Ishikawa (cell line): ENCODE data around the gene VTI1A.

ENCODE experiments used
- CREB1 ChIP-seq: IDR thresholded peaks from 2 replicates; pipeline ENCODE4 v1.6.1; 2012; ENCODE audit warnings: low read depth
- EP300 ChIP-seq: IDR thresholded peaks from 2 replicates; pipeline ENCODE4 v1.6.1; 2012; ENCODE audit warnings: borderline replicate concordance
- FOXM1 ChIP-seq: IDR thresholded peaks from 2 replicates; pipeline ENCODE4 v1.6.1; 2012; ENCODE audit warnings: low read depth, borderline replicate concordance
- NFIC ChIP-seq: IDR thresholded peaks from 2 replicates; pipeline ENCODE4 v1.6.1; 2012
- RAD21 ChIP-seq: IDR thresholded peaks from 2 replicates; pipeline ENCODE4 v1.6.1; 2012; ENCODE audit warnings: low read depth
- TAF1 ChIP-seq: IDR thresholded peaks from 2 replicates; pipeline ENCODE4 v1.6.1; 2012; ENCODE audit warnings: low read depth, mild to moderate bottlenecking
- TF ChIP-seq, protein P1 (sequence below): IDR thresholded peaks from 2 replicates; pipeline ENCODE4 v1.6.1; 2012
- TF ChIP-seq, protein P2 (sequence below): IDR thresholded peaks from 2 replicates; pipeline ENCODE4 v1.6.1; 2012; ENCODE audit warnings: low read depth, mild to moderate bottlenecking

GRCh38 chr10:112835944-112836451 is 389.0 kb downstream of the VTI1A start:
- TF ChIP-seq, protein P1, sequence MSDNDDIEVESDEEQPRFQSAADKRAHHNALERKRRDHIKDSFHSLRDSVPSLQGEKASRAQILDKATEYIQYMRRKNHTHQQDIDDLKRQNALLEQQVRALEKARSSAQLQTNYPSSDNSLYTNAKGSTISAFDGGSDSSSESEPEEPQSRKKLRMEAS = no peak
- TF ChIP-seq FOXM1 = no peak
- TF ChIP-seq, protein P2, sequence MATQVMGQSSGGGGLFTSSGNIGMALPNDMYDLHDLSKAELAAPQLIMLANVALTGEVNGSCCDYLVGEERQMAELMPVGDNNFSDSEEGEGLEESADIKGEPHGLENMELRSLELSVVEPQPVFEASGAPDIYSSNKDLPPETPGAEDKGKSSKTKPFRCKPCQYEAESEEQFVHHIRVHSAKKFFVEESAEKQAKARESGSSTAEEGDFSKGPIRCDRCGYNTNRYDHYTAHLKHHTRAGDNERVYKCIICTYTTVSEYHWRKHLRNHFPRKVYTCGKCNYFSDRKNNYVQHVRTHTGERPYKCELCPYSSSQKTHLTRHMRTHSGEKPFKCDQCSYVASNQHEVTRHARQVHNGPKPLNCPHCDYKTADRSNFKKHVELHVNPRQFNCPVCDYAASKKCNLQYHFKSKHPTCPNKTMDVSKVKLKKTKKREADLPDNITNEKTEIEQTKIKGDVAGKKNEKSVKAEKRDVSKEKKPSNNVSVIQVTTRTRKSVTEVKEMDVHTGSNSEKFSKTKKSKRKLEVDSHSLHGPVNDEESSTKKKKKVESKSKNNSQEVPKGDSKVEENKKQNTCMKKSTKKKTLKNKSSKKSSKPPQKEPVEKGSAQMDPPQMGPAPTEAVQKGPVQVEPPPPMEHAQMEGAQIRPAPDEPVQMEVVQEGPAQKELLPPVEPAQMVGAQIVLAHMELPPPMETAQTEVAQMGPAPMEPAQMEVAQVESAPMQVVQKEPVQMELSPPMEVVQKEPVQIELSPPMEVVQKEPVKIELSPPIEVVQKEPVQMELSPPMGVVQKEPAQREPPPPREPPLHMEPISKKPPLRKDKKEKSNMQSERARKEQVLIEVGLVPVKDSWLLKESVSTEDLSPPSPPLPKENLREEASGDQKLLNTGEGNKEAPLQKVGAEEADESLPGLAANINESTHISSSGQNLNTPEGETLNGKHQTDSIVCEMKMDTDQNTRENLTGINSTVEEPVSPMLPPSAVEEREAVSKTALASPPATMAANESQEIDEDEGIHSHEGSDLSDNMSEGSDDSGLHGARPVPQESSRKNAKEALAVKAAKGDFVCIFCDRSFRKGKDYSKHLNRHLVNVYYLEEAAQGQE = no peak
- no peak for TF ChIP-seq RAD21
- TF ChIP-seq NFIC = no peak
- no peak for TF ChIP-seq EP300
- no peak for TF ChIP-seq TAF1
- TF ChIP-seq CREB1 = no peak
